Endodermal cell (in vitro differentiated cells): Measurements from ENCODE around the gene P3H1. TPM values are rescaled to one million over a fixed set of nuclear protein-coding genes. Genes with fewer than 3 reads are reported as not detected.

ENCODE experiments used
- DNase-seq: peaks from one replicate; pipeline ENCODE4 v3.0.0-alpha.2; 2017
- H3K27ac ChIP-seq: 2 replicates; pipeline ENCODE4 v1.5.1; 2013; ENCODE audit warnings: mild to moderate bottlenecking, low read depth, low read length, moderate library complexity
- H3K27me3 ChIP-seq: 2 replicates; pipeline ENCODE4 v1.6.1; 2013; ENCODE audit warnings: mild to moderate bottlenecking, low read length, moderate library complexity; ENCODE audit not compliant: insufficient read depth, control insufficient read depth, poor library complexity, severe bottlenecking
- H3K36me3 ChIP-seq: 2 replicates; pipeline ENCODE4 v1.7.0; 2013; ENCODE audit warnings: mild to moderate bottlenecking, low read length, moderate library complexity; ENCODE audit not compliant: control insufficient read depth, insufficient read depth
- H3K4me1 ChIP-seq: one replicate; pipeline ENCODE4 v1.7.0; 2013; ENCODE audit warnings: low read length; ENCODE audit not compliant: control insufficient read depth, insufficient read depth
- H3K4me3 ChIP-seq: 2 replicates; pipeline ENCODE4 v1.5.1; 2013; ENCODE audit warnings: mild to moderate bottlenecking, low read length, moderate library complexity
- H3K9ac ChIP-seq: 2 replicates; pipeline ENCODE4 v1.6.1; 2013; ENCODE audit warnings: mild to moderate bottlenecking, low read length, moderate library complexity; ENCODE audit not compliant: poor library complexity, severe bottlenecking; ENCODE audit errors: extremely low read depth
- H3K9me3 ChIP-seq: 2 replicates; pipeline ENCODE4 v1.6.1; 2013; ENCODE audit warnings: mild to moderate bottlenecking, low read length, moderate library complexity; ENCODE audit not compliant: control insufficient read depth
- H3K27ac Mint-ChIP-seq: 2 replicates; pipeline ENCODE4 v1.8.0; 2020; ENCODE audit warnings: mixed read lengths
- H3K27me3 Mint-ChIP-seq: 2 replicates; pipeline ENCODE4 v1.8.0; 2021; ENCODE audit warnings: mild to moderate bottlenecking, mixed read lengths; ENCODE audit not compliant: insufficient read depth
- H3K36me3 Mint-ChIP-seq: 2 replicates; pipeline ENCODE4 v1.8.0; 2020; ENCODE audit warnings: low read depth, mixed read lengths
- H3K4me1 Mint-ChIP-seq: 2 replicates; pipeline ENCODE4 v1.8.0; 2020; ENCODE audit warnings: mixed read lengths
- H3K4me3 Mint-ChIP-seq: 2 replicates; pipeline ENCODE4 v1.8.0; 2020; ENCODE audit warnings: mild to moderate bottlenecking, moderate library complexity, mixed read lengths
- H3K9me3 Mint-ChIP-seq: 2 replicates; pipeline ENCODE4 v1.8.0; 2020; ENCODE audit warnings: mild to moderate bottlenecking, mixed read lengths
- CTCF ChIP-seq: fragments of 200-600 bp; sonication (generic); conservative IDR thresholded peaks from 2 replicates; pipeline ENCODE4 v1.5.0; 2021; ENCODE audit warnings: antibody characterized with exemption, mild to moderate bottlenecking
- WGBS, 2 experiments: methylation state at CpG; one replicate each; pipeline versions ENCODE4 v1.1.5 to v1.1.7; 2013; ENCODE audit warnings: missing lambda C conversion rate in 2 of 2, mixed read lengths in 1 of 2; ENCODE audit not compliant: insufficient coverage in 1 of 2, insufficient read length in 1 of 2; 5-methylcytosine and 5-hydroxymethylcytosine counted together
- total RNA-seq, 2 donors: library from RNA; stranded (reverse); fragmentation: NEBNext Ultra II Directional in 1 of 2; extraction: Animal tissue kit (Norgen Biotek cat#: 25700) in 1 of 2; gene quantifications; 2 replicates in 1 of 2; 3 replicates in 1 of 2; pipeline ENCODE4 v1.2.1, GENCODE V29; 2021

The P3H1 gene
- total RNA-seq, 2 donors from 2014 or later: 51.7 to 68.3 TPM

- Histone ChIP-seq H3K27me3 (no peaks in the 10 kb centered on the region), H3K9ac (no peak overlapping the region), H3K27ac (no peak overlapping the region), H3K4me3 (no peak overlapping the region), H3K36me3 (peaks cover 24% of the 10 kb centered on the region), H3K9me3 (peaks cover under 1% of the 10 kb centered on the region), H3K4me1 (no peaks in the 10 kb centered on the region)
- Mint-ChIP-seq H3K27ac (no peak overlapping the region), H3K4me1 (peaks cover 3% of the 10 kb centered on the region), H3K9me3 (peaks cover 8% of the 10 kb centered on the region), H3K4me3 (no peak overlapping the region), H3K36me3 (peaks cover 40% of the 10 kb centered on the region), H3K27me3 (no peaks in the 10 kb centered on the region)
- TF ChIP-seq CTCF: no peak
- WGBS, 2 experiments: 92 to 95% methylated on average over 7 to 12 of the region's 12 CpGs
- no peak for DNase-seq
These were observed 20.3 kb downstream of the P3H1 start for GRCh38 chr1:42746436-42747105.

- H3K27ac ChIP-seq: no peak overlapping the region
- H3K27me3 ChIP-seq: no peaks in the 10 kb centered on the region
- no peak overlapping the region for H3K4me3 Mint-ChIP-seq
- peaks cover 22% of the 10 kb centered on the region for H3K36me3 ChIP-seq
- H3K4me1 Mint-ChIP-seq: peaks cover 9% of the 10 kb centered on the region
- no peak for DNase-seq
- H3K4me1 ChIP-seq: peaks cover under 1% of the 10 kb centered on the region
- no peaks in the 10 kb centered on the region for H3K9me3 ChIP-seq
- no peaks in the 10 kb centered on the region for H3K27me3 Mint-ChIP-seq
- peaks cover 39% of the 10 kb centered on the region for H3K36me3 Mint-ChIP-seq
- no peak overlapping the region for H3K9ac ChIP-seq
- H3K27ac Mint-ChIP-seq: no peak overlapping the region
- H3K9me3 Mint-ChIP-seq: peaks cover 7% of the 10 kb centered on the region
- no peak for TF ChIP-seq CTCF
- H3K4me3 ChIP-seq: no peak overlapping the region
- 93 to 100% methylated on average over 3 to 8 of the region's 8 CpGs for WGBS, 2 experiments
These were observed 21.0 kb downstream of the P3H1 start for GRCh38 chr1:42745851-42746250.

- no peaks in the 10 kb centered on the region for H3K9me3 ChIP-seq
- H3K9ac ChIP-seq: no peak overlapping the region
- 97% methylated on average over 5 to 9 of the region's 9 CpGs for WGBS, 2 experiments
- H3K27me3 ChIP-seq: no peaks in the 10 kb centered on the region
- Mint-ChIP-seq H3K27ac (no peak overlapping the region), H3K27me3 (no peaks in the 10 kb centered on the region), H3K4me3 (no peak overlapping the region), H3K36me3 (peaks cover 26% of the 10 kb centered on the region), H3K9me3 (no peaks in the 10 kb centered on the region), H3K4me1 (peaks cover 19% of the 10 kb centered on the region)
- no peak for DNase-seq
- H3K4me3 ChIP-seq: no peak overlapping the region
- H3K36me3 ChIP-seq: peaks cover 15% of the 10 kb centered on the region
- no peak for TF ChIP-seq CTCF
- H3K27ac ChIP-seq: no peak overlapping the region
- peaks cover 6% of the 10 kb centered on the region for H3K4me1 ChIP-seq
These were observed 22.7 kb downstream of the P3H1 start for GRCh38 chr1:42744148-42744413.
